DOHH2 (cell line): ENCODE measurements around the gene FBXO42.

Experiments
- H3F3A ChIP-seq: fragments of 200-600 bp; sonication (generic), shearing (Covaris generic); 2 replicates; pipeline ENCODE4 v1.6.0; 2016; ENCODE audit warnings: antibody characterized with exemption, mild to moderate bottlenecking; ENCODE audit not compliant: control insufficient read depth, insufficient read depth
- H3K27ac ChIP-seq: fragments of 200-600 bp; sonication (generic); 2 replicates; pipeline ENCODE4 v1.5.1; 2014; ENCODE audit warnings: low read depth, mild to moderate bottlenecking, low read length, moderate library complexity
- H3K27me3 ChIP-seq: fragments of 200-600 bp; sonication (generic); 2 replicates; pipeline ENCODE4 v1.6.1; 2014; ENCODE audit warnings: mild to moderate bottlenecking, low read length, mixed read lengths; ENCODE audit not compliant: control insufficient read depth
- H3K36me3 ChIP-seq: fragments of 200-600 bp; sonication (generic); 2 replicates; pipeline ENCODE4 v1.6.1; 2014; ENCODE audit warnings: mild to moderate bottlenecking, low read length, moderate library complexity, mixed read lengths; ENCODE audit not compliant: control insufficient read depth
- H3K4me1 ChIP-seq: fragments of 200-600 bp; sonication (generic); 2 replicates; pipeline ENCODE4 v1.6.1; 2014; ENCODE audit warnings: mild to moderate bottlenecking, low read length, mixed read lengths; ENCODE audit not compliant: control insufficient read depth
- H3K4me2 ChIP-seq: fragments of 200-600 bp; sonication (generic); 2 replicates; pipeline ENCODE4 v1.6.0; 2014; ENCODE audit warnings: mild to moderate bottlenecking, low read length, moderate library complexity
- H3K4me3 ChIP-seq: fragments of 200-600 bp; sonication (generic); 2 replicates; pipeline ENCODE4 v1.5.1; 2014; ENCODE audit warnings: mild to moderate bottlenecking, low read length, mixed read lengths
- H3K79me2 ChIP-seq: fragments of 200-600 bp; sonication (generic); 2 replicates; pipeline ENCODE4 v1.6.1; 2014; ENCODE audit warnings: mild to moderate bottlenecking, low read length, mixed read lengths; ENCODE audit not compliant: control insufficient read depth
- H3K9me2 ChIP-seq: fragments of 200-600 bp; sonication (generic); replicated peaks from 2 replicates; pipeline ENCODE4 v1.6.1; 2014; ENCODE audit warnings: mild to moderate bottlenecking, low read length, mixed read lengths; ENCODE audit not compliant: control insufficient read depth
- H3K9me3 ChIP-seq: fragments of 200-600 bp; sonication (generic); 2 replicates; pipeline ENCODE4 v1.6.1; 2014; ENCODE audit warnings: antibody characterized with exemption, low read length, mixed read lengths; ENCODE audit not compliant: control insufficient read depth, insufficient read depth
- H4K20me1 ChIP-seq: fragments of 200-600 bp; sonication (generic); 2 replicates; pipeline ENCODE4 v1.6.0; 2014; ENCODE audit warnings: low read depth, mild to moderate bottlenecking, antibody characterized with exemption, low read length, moderate library complexity; ENCODE audit not compliant: control insufficient read depth, insufficient read depth
- CTCF ChIP-seq: fragments of 200-600 bp; sonication (generic); IDR thresholded peaks from one replicate; pipeline ENCODE4 v1.5.1; 2014; ENCODE audit warnings: antibody characterized with exemption, mild to moderate bottlenecking, low read depth, low read length; ENCODE audit not compliant: poor library complexity, severe bottlenecking
- EZH2phosphoT487 ChIP-seq: fragments of 200-600 bp; sonication (generic); IDR thresholded peaks from 2 replicates; pipeline ENCODE4 v1.6.1; 2017; ENCODE audit warnings: borderline replicate concordance, mild to moderate bottlenecking, antibody characterized with exemption, low read length, moderate library complexity, mixed read lengths

FBXO42 gene

DNA sequence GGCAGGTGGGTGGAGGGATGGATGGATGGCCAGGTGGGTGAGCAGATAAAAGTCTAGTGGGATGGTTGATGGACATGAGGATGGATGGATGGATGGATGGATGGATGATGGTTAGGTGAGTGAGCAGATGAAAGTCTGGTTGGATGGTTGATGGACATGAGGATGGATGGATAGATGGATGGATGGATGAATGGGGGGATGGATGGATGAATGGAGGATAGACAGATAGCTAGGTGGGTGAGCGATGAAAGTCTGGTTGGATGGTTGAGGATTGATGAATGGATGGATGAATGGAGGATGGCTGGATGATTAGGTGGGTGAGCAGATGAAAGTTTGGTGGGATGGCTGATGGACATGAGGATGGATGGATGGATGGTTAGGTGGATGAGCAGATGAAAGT is 130.8 kb downstream of the FBXO42 start:
- H3F3A ChIP-seq, result no peaks in the 10 kb centered on the region
- H3K79me2 ChIP-seq, result no peaks in the 10 kb centered on the region
- no peaks in the 10 kb centered on the region for H3K9me2 ChIP-seq
- no peak overlapping the region for H3K4me3 ChIP-seq
- H3K36me3 ChIP-seq, result no peaks in the 10 kb centered on the region
- H3K4me1 ChIP-seq, result peaks cover 8% of the 10 kb centered on the region
- H3K27ac ChIP-seq, result no peak overlapping the region
- no peak overlapping the region for H3K4me2 ChIP-seq
- H4K20me1 ChIP-seq, result no peaks in the 10 kb centered on the region
- no peak for TF ChIP-seq EZH2phosphoT487
- TF ChIP-seq CTCF, result no peak
- H3K27me3 ChIP-seq, result no peaks in the 10 kb centered on the region
- H3K9me3 ChIP-seq, result no peaks in the 10 kb centered on the region

GRCh38 chr1:16219968-16220500 is 132.2 kb downstream of the FBXO42 start:
- Histone ChIP-seq H3K36me3 (no peaks in the 10 kb centered on the region), H3K9me3 (no peaks in the 10 kb centered on the region), H3K4me3 (no peak overlapping the region), H3K4me1 (peaks cover 14% of the 10 kb centered on the region), H4K20me1 (no peaks in the 10 kb centered on the region), H3F3A (no peaks in the 10 kb centered on the region), H3K79me2 (no peaks in the 10 kb centered on the region), H3K9me2 (no peaks in the 10 kb centered on the region), H3K27ac (no peak overlapping the region), H3K27me3 (no peaks in the 10 kb centered on the region), H3K4me2 (no peak overlapping the region)
- TF ChIP-seq CTCF (no peak), EZH2phosphoT487 (no peak)

GRCh38 chr1:16218674-16219071 is 133.6 kb downstream of the FBXO42 start:
- H3K36me3 ChIP-seq, result no peaks in the 10 kb centered on the region
- peaks cover 14% of the 10 kb centered on the region for H3K4me1 ChIP-seq
- no peaks in the 10 kb centered on the region for H3K9me2 ChIP-seq
- H3K27me3 ChIP-seq, result peaks cover 3% of the 10 kb centered on the region
- no peak overlapping the region for H3K4me2 ChIP-seq
- H3K27ac ChIP-seq, result no peak overlapping the region
- TF ChIP-seq EZH2phosphoT487 (no peak), CTCF (no peak)
- H3K79me2 ChIP-seq, result no peaks in the 10 kb centered on the region
- H3K9me3 ChIP-seq, result no peaks in the 10 kb centered on the region
- H3K4me3 ChIP-seq, result no peak overlapping the region
- H4K20me1 ChIP-seq, result no peaks in the 10 kb centered on the region
- no peaks in the 10 kb centered on the region for H3F3A ChIP-seq
